SK-N-SH (cell line): ENCODE results near the gene ASTN2. TPM values are rescaled to one million over a fixed set of nuclear protein-coding genes. Genes with fewer than 3 reads are reported as not detected.

Experiments
- CTCF ChIA-PET: fragments of 300-600, 350-600 bp; formaldehyde crosslinking; extraction: SDS; loops from one replicate; lab custom pipeline; 2021; lab: Yijun Ruan, JAX
- POLR2A ChIA-PET: fragments of 350-600 bp; sonication (Branson Sonifier 250); formaldehyde crosslinking; extraction: SDS; loops from one replicate; lab custom pipeline; 2020; ENCODE audit warnings: antibody characterized with exemption, inconsistent platforms; lab: Yijun Ruan, JAX
- DNase-seq: peaks from one replicate; pipeline ENCODE4 v3.0.0; 2012
- H2AFZ ChIP-seq: fragments of 200-600 bp; sonication (generic); 2 replicates; pipeline ENCODE4 v1.8.1; 2016; ENCODE audit warnings: antibody characterized with exemption, mild to moderate bottlenecking, low read depth
- H3F3A ChIP-seq: fragments of 200-600 bp; sonication (generic); replicated peaks from 2 replicates; pipeline ENCODE3; 2016; ENCODE audit warnings: antibody characterized with exemption, mild to moderate bottlenecking; ENCODE audit not compliant: insufficient read depth
- H3K27ac ChIP-seq, 2 experiments: fragments of 200-500 bp in 1 of 2; fragments of 200-600 bp in 1 of 2; sonication (Bioruptor generic) in 1 of 2; sonication (generic), shearing (Covaris generic) in 1 of 2; 2 replicates each; pipeline versions ENCODE4 v1.5.1 to v1.6.1; 2014 to 2016; ENCODE audit warnings: low read depth in 2 of 2, inconsistent platforms in 1 of 2, low read length in 1 of 2, mild to moderate bottlenecking in 1 of 2, mixed read lengths in 1 of 2
- H3K27me3 ChIP-seq: fragments of 200-600 bp; sonication (generic), shearing (Covaris generic); 2 replicates; pipeline ENCODE4 v1.6.1; 2016; ENCODE audit warnings: mixed run types; ENCODE audit not compliant: insufficient read depth
- H3K36me3 ChIP-seq, 2 experiments: fragments of 200-500 bp in 1 of 2; fragments of 200-600 bp in 1 of 2; sonication (Bioruptor generic) in 1 of 2; sonication (generic) in 1 of 2; replicated peaks in 1 of 2; 2 replicates each; pipeline versions ENCODE3 to v1.5.1; 2014 to 2016; ENCODE audit warnings: low read length in 1 of 2, mild to moderate bottlenecking in 1 of 2; ENCODE audit not compliant: insufficient read depth in 2 of 2, control insufficient read depth in 1 of 2
- H3K4me1 ChIP-seq, 2 experiments: fragments of 200-500 bp in 1 of 2; fragments of 200-600 bp in 1 of 2; sonication (Bioruptor generic) in 1 of 2; sonication (generic), shearing (Covaris generic) in 1 of 2; 2 replicates each; pipeline versions ENCODE4 v1.5.1 to v1.6.1; 2014 to 2016; ENCODE audit warnings: low read depth in 1 of 2, low read length in 1 of 2, mixed run types in 1 of 2; ENCODE audit not compliant: insufficient read depth in 2 of 2, control insufficient read depth in 1 of 2
- H3K4me2 ChIP-seq: fragments of 200-600 bp; sonication (generic), shearing (Covaris generic); 2 replicates; pipeline ENCODE4 v1.6.1; 2017; ENCODE audit warnings: mixed run types
- H3K4me3 ChIP-seq, 2 experiments: fragments of 200-500 bp in 1 of 2; fragments of 200-600 bp in 1 of 2; sonication (Bioruptor generic) in 1 of 2; sonication (generic), shearing (Covaris generic) in 1 of 2; 2 replicates each; pipeline versions ENCODE4 v1.5.1 to v1.8.1; 2014 to 2016; ENCODE audit warnings: low read depth in 2 of 2, inconsistent platforms in 1 of 2, low read length in 1 of 2, mild to moderate bottlenecking in 1 of 2, mixed read lengths in 1 of 2, moderate library complexity in 1 of 2
- H3K79me2 ChIP-seq: fragments of 200-600 bp; sonication (generic); 2 replicates; pipeline ENCODE4 v1.8.1; 2017; ENCODE audit warnings: mild to moderate bottlenecking; ENCODE audit not compliant: insufficient read depth
- H3K9ac ChIP-seq: fragments of 200-600 bp; sonication (generic); 2 replicates; pipeline ENCODE4 v1.6.1; 2017; ENCODE audit warnings: mixed run types
- H3K9me2 ChIP-seq: fragments of 200-600 bp; sonication (generic); 2 replicates; pipeline ENCODE4 v1.6.1; 2017; ENCODE audit warnings: mixed run types
- H3K9me3 ChIP-seq: fragments of 200-600 bp; sonication (generic); 2 replicates; pipeline ENCODE4 v1.6.1; 2017; ENCODE audit warnings: mixed run types, mild to moderate bottlenecking, moderate library complexity
- H4K20me1 ChIP-seq: fragments of 200-600 bp; sonication (generic); 2 replicates; pipeline ENCODE4 v1.6.1; 2017; ENCODE audit warnings: mild to moderate bottlenecking, mixed run types; ENCODE audit not compliant: insufficient read depth
- CHD2 ChIP-seq: fragments of 150-350 bp; IDR thresholded peaks from 2 replicates; pipeline ENCODE4 v1.6.1; 2018; ENCODE audit warnings: low read length; ENCODE audit not compliant: partially characterized antibody
- EZH2phosphoT487 ChIP-seq: fragments of 200-600 bp; sonication (generic); IDR thresholded peaks from 2 replicates; pipeline ENCODE4 v1.6.1; 2017; ENCODE audit warnings: low read depth, mixed run types, mild to moderate bottlenecking, antibody characterized with exemption, moderate library complexity, borderline replicate concordance
- FOSL2 ChIP-seq: IDR thresholded peaks from 2 replicates; pipeline ENCODE4 v1.4.0; 2012; ENCODE audit warnings: low read depth, mild to moderate bottlenecking, moderate library complexity, borderline replicate concordance
- FOXM1 ChIP-seq: IDR thresholded peaks from 2 replicates; pipeline ENCODE4 v1.4.0; 2012; ENCODE audit warnings: low read depth, mild to moderate bottlenecking
- GABPA ChIP-seq: IDR thresholded peaks from 2 replicates; pipeline ENCODE4 v1.4.0; 2012; ENCODE audit warnings: low read depth, mild to moderate bottlenecking
- JUND ChIP-seq: IDR thresholded peaks from 2 replicates; pipeline ENCODE4 v1.4.0; 2012
- MXI1 ChIP-seq: IDR thresholded peaks from 2 replicates; pipeline ENCODE4 v1.6.1; 2012; ENCODE audit warnings: mild to moderate bottlenecking, low read depth, low read length, improper control_type of control experiment
- NRF1 ChIP-seq: IDR thresholded peaks from 2 replicates; pipeline ENCODE4 v1.6.1; 2012; ENCODE audit warnings: low read depth, mild to moderate bottlenecking, low read length
- RAD21 ChIP-seq: IDR thresholded peaks from 2 replicates; pipeline ENCODE4 v1.6.1; 2012; ENCODE audit warnings: mild to moderate bottlenecking, low read length
- REST ChIP-seq: IDR thresholded peaks from 2 replicates; pipeline ENCODE4 v1.6.1; 2012; ENCODE audit warnings: mild to moderate bottlenecking, low read depth, low read length, moderate library complexity
- RFX5 ChIP-seq: IDR thresholded peaks from 2 replicates; pipeline ENCODE4 v1.6.1; 2012; ENCODE audit warnings: mild to moderate bottlenecking, improper control_type of control experiment, low read length
- RXRA ChIP-seq: IDR thresholded peaks from 2 replicates; pipeline ENCODE4 v1.4.0; 2012; ENCODE audit warnings: low read depth, mild to moderate bottlenecking, borderline replicate concordance
- SIN3A ChIP-seq: IDR thresholded peaks from 2 replicates; pipeline ENCODE4 v1.6.1; 2012; ENCODE audit warnings: low read depth, mild to moderate bottlenecking, low read length, moderate library complexity, borderline replicate concordance
- SMC3 ChIP-seq: IDR thresholded peaks from 2 replicates; pipeline ENCODE4 v1.6.1; 2012; ENCODE audit warnings: low read depth, low read length, improper control_type of control experiment
- TEAD4 ChIP-seq: IDR thresholded peaks from 2 replicates; pipeline ENCODE4 v1.4.0; 2012; ENCODE audit warnings: mild to moderate bottlenecking, borderline replicate concordance; ENCODE audit not compliant: insufficient read depth
- USF1 ChIP-seq: IDR thresholded peaks from 2 replicates; pipeline ENCODE4 v1.4.0; 2012; ENCODE audit warnings: low read depth, borderline replicate concordance
- ZBTB33 ChIP-seq: IDR thresholded peaks from 2 replicates; pipeline ENCODE4 v1.4.0; 2012; ENCODE audit warnings: low read depth, borderline replicate concordance
- WGBS: methylation state at CpG from one replicate; pipeline ENCODE4 v1.1.6; 2017; ENCODE audit warnings: low lambda C conversion rate; 5-methylcytosine and 5-hydroxymethylcytosine counted together
- polyA plus RNA-seq, 3 experiments: library from polyadenylated mRNA; depleted of rRNA; stranded (reverse); fragments of >200 nt; gene quantifications; 2 replicates each; pipeline ENCODE4 v1.2.3, GENCODE V29; 2012
- TF ChIP-seq, protein P1 (sequence below): IDR thresholded peaks from 2 replicates; pipeline ENCODE4; 2012
- TF ChIP-seq, protein P2 (sequence below): fragments of 150-350 bp; IDR thresholded peaks from 2 replicates; pipeline ENCODE4 v1.6.1; 2017; ENCODE audit warnings: antibody characterized with exemption, low read length, low read depth, borderline replicate concordance
- TF ChIP-seq, protein P3 (sequence below): IDR thresholded peaks from 2 replicates; pipeline ENCODE4 v1.4.0; 2012; ENCODE audit warnings: low read depth

Gene ASTN2
- polyA plus RNA-seq, 1 of the 3 experiments (the other 2 are of a cell fraction): 6.6 TPM

DNA sequence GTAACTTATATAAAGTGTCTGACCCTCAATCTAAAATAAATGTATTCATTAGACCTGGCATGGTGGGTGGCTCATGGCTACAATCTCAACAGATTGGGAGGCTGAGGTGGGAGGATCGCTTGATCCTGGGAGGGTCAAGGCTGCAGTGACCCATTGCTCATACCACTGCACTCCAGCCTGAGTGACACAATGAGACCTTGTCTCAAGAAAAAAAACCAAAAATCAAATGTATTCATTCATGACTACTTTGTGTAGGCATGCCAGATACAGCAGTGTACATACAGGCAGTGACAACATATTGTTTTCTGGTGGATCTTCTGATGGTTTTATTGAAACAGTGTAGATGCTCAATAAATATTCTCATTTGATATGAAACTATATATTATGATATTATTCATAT, 526.8 kb downstream of the ASTN2 start:
- Histone ChIP-seq H2AFZ (no peak overlapping the region), H3K79me2 (no peaks in the 10 kb centered on the region), H3K4me3 (no peak overlapping the region), H3K36me3 (no peaks in the 10 kb centered on the region), H3K27me3 (no peaks in the 10 kb centered on the region), H3K4me1 (no peaks in the 10 kb centered on the region), H3K9ac (no peak overlapping the region), H3K9me2 (no peaks in the 10 kb centered on the region), H4K20me1 (no peaks in the 10 kb centered on the region), H3K9me3 (no peaks in the 10 kb centered on the region), H3K27ac (no peak overlapping the region), H3F3A (no peaks in the 10 kb centered on the region), H3K4me2 (no peak overlapping the region)
- TF ChIP-seq FOXM1 (no peak), TEAD4 (no peak), RFX5 (no peak), CHD2 (no peak), FOSL2 (no peak), SIN3A (no peak), SMC3 (no peak), ZBTB33 (no peak), EZH2phosphoT487 (no peak)
- TF ChIP-seq, protein P1, sequence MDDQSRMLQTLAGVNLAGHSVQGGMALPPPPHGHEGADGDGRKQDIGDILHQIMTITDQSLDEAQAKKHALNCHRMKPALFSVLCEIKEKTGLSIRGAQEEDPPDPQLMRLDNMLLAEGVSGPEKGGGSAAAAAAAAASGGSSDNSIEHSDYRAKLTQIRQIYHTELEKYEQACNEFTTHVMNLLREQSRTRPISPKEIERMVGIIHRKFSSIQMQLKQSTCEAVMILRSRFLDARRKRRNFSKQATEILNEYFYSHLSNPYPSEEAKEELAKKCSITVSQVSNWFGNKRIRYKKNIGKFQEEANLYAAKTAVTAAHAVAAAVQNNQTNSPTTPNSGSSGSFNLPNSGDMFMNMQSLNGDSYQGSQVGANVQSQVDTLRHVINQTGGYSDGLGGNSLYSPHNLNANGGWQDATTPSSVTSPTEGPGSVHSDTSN: no peak
- TF ChIP-seq, protein P2, sequence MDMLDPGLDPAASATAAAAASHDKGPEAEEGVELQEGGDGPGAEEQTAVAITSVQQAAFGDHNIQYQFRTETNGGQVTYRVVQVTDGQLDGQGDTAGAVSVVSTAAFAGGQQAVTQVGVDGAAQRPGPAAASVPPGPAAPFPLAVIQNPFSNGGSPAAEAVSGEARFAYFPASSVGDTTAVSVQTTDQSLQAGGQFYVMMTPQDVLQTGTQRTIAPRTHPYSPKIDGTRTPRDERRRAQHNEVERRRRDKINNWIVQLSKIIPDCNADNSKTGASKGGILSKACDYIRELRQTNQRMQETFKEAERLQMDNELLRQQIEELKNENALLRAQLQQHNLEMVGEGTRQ: no peak
- 86% methylated on average over 1 of the region's 1 CpG for WGBS
- CTCF ChIA-PET: interaction anchor here (1.4 kb wide), 1 partner anchor 27 kb away, joined by 6 read pairs; no protein-coding TSS in a partner anchor
- POLR2A ChIA-PET: no interaction called here
- DNase-seq: no peak

GRCh38 chr9:116883676-116884075, 531.2 kb downstream of the ASTN2 start:
- H3K9me2 ChIP-seq: no peaks in the 10 kb centered on the region
- POLR2A ChIA-PET: no interaction called here
- H3K27me3 ChIP-seq: no peaks in the 10 kb centered on the region
- H3F3A ChIP-seq: no peaks in the 10 kb centered on the region
- H3K9me3 ChIP-seq: no peaks in the 10 kb centered on the region
- no peaks in the 10 kb centered on the region for H3K36me3 ChIP-seq
- no peak for DNase-seq
- no peaks in the 10 kb centered on the region for H3K79me2 ChIP-seq
- CTCF ChIA-PET: no interaction called here
- H3K4me3 ChIP-seq: no peak overlapping the region
- no peak overlapping the region for H3K9ac ChIP-seq
- no peaks in the 10 kb centered on the region for H4K20me1 ChIP-seq
- H2AFZ ChIP-seq: no peak overlapping the region
- 22% methylated on average over 1 of the region's 1 CpG for WGBS
- H3K4me2 ChIP-seq: no peak overlapping the region
- no peak overlapping the region for H3K27ac ChIP-seq
- H3K4me1 ChIP-seq: no peaks in the 10 kb centered on the region
- TF ChIP-seq GABPA (no peak), RAD21 (no peak), REST (no peak), MXI1 (no peak), USF1 (no peak), TEAD4 (no peak), JUND (no peak), NRF1 (no peak), EZH2phosphoT487 (no peak), CHD2 (no peak), FOSL2 (no peak), RXRA (no peak)
- TF ChIP-seq, protein P3, sequence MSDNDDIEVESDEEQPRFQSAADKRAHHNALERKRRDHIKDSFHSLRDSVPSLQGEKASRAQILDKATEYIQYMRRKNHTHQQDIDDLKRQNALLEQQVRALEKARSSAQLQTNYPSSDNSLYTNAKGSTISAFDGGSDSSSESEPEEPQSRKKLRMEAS: no peak
